Activated CD4-positive, alpha-beta T cell treated with anti-CD3 and anti-CD28 coated beads, Interleukin-10, Interleukin-2, amounts not matched to agents 100 ng/mL and 50 ng/mL, durations not matched to agents 16 hours and 8 hours (primary cell): ENCODE results near the gene ETFB.

Experiments
- DNase-seq: peaks from one replicate; pipeline ENCODE4 v3.0.0-alpha.2; 2020

ETFB gene

GRCh38 chr19:51372649-51373504 is 6.7 kb upstream of the ETFB start, which contains the start of gene NKG7:
TSS of gene NKG7 (minus strand) at chr19:51372654. CDS start at chr19:51372535, 119 bp downstream.
- peak; percentile 96 for DNase-seq

DNA sequence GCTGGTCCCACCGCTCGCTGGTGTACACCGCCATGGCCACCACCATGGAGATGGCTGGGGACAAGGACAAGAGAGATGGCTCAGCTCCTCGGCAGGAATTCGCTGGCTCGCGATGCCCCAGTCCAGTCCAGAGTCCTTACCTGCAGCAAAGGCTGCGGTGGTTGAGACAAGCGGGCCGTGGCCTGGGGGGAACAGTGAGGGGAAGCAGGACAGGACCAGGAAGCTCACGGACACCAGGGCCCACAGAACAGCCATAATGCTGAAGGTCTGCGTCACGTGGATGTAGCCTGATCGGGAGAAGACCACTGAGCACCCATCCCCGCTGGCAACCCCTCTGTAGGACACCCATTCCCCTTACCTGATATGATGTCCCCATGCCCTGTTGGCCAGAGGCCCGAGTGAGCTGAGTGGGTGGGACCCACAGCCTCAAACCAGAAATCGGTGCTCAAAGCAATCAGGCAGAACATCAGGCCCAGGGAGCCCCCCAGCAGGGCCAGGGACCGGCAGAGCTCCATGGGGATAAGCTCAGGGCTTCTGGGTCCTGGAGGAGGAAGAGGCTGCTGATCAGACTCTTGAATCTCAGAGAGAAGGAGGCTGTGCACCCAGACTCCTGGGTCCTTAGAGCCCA is 5.9 kb upstream of the ETFB start:
- DNase-seq, result no peak

- no peak for DNase-seq
Observed at GRCh38 chr19:51371186-51371690, 5.0 kb upstream of the ETFB start.

- no peak for DNase-seq
Observed at GRCh38 chr19:51370230-51370629, 4.0 kb upstream of the ETFB start.

DNA sequence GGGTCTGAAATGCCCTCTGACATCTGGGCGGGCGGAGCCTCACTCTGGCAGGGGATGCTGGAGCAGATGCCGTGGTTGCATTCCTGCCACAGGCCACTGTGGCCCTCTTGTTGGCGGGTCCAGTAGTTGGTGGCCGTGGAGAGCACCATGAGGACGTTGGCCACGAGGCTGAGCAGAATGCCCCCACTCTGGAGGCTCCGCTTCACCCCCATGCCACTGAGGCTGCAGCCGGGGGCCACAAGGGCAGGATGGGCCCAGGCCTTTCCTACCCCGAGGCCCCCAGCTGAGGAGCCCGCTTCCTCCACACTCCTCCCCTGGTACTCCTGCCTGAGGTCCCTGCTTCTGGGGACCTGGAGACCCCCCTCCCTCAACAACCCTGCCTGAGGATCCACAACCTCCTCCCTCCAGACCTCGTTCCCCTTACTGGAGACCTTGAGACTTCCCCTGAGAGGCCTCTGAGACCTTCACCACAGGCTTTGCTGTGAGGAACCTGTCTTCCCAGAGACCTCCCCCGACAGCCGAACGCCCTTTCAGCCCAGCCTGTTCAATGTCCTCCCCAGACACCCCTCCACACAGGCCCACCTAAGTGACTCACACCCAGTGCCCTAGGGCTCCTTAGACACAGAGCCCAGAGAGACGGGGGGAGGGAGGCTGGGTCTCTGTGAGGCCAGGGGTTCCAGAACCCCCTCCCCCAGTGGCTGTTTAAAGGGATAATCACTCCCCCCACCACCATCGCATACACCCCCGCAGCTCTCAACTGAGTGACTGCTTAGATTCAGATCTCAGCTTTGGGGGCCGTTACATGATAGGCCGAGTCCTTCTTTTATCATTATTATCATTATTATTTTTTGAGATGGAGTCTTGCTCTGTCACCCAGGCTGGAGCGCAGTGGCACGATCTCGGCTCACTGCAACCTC is 2.4 kb upstream of the ETFB start, which contains the start of gene CLDND2:
Gene CLDND2, minus strand, starts transcription at position 638 of the 917 bp plus-strand sequence. Its CDS starts 426 bp downstream, at position 212.
- no peak for DNase-seq

GRCh38 chr19:51367565-51368365 is 1.6 kb upstream of the ETFB start:
- DNase-seq, result peak; percentile 100

GRCh38 chr19:51367255-51367564 is 1.0 kb upstream of the ETFB start:
- no peak for DNase-seq

DNA sequence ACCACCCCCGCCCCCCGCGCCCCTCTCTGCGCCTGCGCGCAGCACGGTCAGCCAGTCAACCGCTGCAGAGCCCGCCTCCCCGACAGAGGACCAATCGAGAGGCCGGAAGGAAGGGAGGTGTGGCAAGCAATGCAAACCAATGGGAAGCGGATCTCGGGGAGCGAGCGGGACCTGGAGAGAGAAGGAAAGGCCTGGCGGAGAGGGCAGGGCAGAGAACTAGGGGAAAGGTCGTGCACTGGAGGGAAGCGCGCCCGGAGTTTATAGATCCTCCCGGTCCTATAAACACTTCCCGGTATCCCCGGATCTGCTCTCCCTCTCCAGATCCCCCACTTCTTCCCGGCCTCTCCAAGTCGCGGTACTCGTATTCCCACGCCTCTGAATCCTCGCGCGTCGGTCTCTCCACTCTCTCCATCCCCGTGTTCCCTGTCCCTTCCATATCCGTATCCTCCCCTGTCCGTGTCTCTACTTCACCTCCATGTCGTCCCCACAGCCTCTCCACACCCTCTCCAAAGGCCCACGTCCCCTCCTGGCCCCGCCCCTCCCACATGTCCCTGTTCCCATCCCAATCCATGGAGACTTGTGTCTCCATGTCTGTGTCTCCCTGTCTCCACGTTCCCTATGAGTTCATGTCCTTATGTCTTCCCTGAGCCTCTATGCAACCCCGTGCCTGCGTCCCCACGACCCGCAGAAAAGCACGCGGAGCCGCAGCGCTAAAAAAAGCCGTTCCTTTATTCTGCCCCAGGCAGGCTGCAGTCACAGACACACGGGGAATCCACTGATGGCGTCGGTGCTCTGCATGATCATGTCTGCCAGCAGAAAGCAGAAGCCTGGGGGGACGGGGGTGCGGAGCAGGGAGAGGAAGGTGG is 434 bp upstream of the ETFB start:
- DNase-seq, result peak; percentile 99

GRCh38 chr19:51365211-51365964 is 800 bp downstream of the ETFB start:
- DNase-seq, result peak; percentile 38

DNA sequence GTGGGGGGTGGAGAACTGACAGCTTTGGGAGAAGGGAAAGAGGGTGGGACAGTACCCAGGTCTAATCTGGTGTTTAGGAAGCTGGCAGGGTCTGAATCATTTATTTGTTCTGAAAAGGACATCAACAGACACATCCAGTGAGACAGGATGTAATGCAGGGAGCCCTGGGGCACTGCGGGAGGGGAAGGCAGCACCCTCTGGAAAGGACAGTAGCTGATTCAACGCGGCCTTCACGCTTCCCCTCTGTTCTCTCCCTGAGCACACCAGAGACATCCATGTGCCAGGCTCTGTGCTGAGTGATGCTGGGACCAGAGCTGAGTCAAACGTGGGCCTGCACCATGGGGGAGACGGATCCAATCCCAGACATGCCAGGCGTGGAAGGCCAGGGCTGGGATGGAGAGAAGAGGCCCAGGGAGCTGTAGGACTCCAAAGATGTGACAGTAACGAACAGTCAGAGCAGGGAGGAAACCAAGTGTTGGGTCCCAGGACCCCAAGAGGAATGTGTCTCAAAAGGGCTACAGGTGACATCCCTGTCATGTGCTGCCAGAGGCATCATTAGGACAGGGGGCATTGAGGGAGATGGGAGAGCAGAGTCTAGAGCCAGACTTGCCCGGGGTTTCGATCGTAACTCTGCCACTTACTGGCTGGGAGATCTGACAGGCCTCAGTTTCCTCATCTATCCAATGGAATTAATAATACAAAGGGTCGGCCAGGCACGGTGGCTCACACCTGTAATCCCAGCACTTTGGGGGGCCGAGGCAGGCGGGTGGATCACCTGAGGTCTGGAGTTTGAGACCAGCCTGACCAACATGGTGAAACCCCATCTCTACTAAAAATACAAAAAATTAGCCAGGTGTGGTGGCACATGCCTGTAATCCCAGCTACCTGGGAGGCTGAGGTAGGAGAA is 1.7 kb downstream of the ETFB start:
- DNase-seq, result no peak

GRCh38 chr19:51361239-51361638 is 4.9 kb downstream of the ETFB start:
- DNase-seq, result no peak

GRCh38 chr19:51359294-51359693 is 6.9 kb downstream of the ETFB start:
- DNase-seq, result no peak

DNA sequence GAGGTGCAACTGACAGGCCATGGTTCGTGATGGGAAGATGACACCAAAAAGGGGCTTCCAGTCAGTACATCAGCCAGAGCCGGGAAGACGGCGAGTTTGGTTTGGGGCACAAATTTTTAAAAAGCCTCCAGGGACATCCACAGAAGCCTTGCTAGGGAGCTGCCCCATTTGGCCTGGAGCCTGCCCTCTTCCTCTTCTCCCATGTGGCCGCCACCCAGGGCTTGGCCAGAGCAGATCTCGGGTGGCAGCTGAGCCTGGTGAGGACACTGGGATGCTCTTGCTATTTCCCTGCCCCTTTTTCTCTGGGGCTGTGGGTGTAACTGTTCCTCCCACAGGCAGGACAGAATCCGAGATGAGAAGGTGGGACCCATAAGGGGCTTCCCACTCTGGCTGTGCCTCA is 8.2 kb downstream of the ETFB start:
- no peak for DNase-seq

DNA sequence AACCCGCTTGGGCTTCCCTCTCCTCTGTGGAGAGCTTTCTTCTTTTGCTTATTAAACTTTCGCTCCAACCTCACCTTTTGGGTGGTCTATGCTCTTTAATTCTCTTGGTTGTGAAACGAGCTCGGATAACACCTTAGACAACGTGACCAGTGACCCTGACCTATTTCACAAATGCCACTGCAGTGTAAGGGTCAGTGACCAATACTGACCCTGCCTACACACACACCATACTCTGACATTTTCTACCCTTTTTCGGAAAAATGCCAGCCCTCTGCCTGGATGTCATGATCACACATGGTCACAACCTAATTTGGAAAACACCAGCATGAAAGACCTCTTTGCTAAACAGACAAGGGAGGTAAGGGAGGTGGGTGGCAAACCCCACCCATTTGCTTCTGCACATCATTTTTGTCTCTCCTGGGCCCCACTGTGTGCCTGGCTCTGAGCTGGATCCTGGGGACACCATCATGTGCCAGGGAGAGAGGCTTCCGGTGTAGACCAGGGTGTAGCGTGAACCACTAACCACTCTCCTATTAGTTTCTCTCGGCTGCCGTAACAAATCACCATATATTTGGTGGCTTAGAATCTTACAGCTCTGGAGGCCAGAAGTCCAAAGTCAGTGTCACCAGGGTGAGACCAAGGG is 9.9 kb downstream of the ETFB start:
- DNase-seq, result no peak

GRCh38 chr19:51354742-51355148 is 11.4 kb downstream of the ETFB start:
- DNase-seq, result peak; percentile 61

DNA sequence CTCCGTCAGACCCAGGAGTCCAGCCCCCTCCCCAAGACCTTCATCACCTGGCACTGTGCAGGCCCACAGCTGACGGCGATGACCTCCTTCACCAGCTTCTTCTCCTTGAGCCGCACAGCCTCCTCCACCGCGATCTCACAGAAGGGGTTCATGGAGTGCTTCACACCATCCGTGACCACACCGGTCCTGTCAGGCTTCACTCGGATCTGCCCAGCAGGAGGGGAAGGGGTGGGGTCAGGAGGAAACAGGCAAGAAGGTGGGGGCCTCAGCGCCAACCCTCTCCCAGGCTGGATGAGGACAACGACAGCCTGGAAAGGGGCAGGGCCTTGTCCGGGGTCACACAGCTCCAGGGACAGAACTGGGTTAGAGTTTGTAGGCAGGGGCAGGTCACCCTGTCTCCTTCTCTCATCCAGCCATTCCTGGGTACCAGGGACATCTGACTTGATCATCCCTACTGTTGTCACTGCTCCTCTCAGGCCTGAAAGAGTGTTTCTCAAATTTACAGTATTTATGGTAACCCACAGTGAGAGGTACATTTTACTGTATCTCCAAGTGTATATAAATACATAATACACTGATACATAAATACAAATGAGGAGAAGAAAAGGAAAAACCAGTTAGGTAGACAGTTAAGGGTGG is 12.0 kb downstream of the ETFB start:
- DNase-seq, result no peak

- no peak for DNase-seq
Observed at GRCh38 chr19:51352783-51353360, 13.3 kb downstream of the ETFB start.
